GM20431 (cell line): ENCODE results near the gene CDH13.

Experiments
- in situ Hi-C: fragments of 300-500 bp; cut with MseI, MboI; formaldehyde crosslinking; loops from one replicate; pipeline ENCODE4 v1.15.0; 2020; ENCODE audit warnings: low sequenced_read_pairs; ENCODE audit not compliant: unreplicated experiment

CDH13 gene

DNA sequence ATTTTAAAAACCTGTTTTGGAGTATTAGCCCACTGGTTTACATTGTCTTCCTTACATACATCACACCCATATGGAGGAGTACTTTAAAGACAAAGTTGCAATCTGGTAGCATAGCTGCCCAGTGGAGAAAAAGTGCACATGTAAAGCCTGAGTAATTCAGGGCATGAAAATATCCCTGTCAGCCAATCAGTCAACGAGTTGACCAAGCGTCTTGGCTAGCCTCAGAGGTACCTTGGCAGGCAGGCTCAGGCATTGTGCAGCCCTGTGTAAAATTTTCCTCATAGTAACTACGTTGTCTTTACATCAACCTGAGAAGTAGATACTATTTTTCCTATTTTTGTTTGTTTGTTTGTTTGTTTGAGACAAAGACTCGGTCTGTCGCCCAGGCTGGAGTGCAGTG, 339.0 kb downstream of the CDH13 start:
- in situ Hi-C loops = no loop called here

DNA sequence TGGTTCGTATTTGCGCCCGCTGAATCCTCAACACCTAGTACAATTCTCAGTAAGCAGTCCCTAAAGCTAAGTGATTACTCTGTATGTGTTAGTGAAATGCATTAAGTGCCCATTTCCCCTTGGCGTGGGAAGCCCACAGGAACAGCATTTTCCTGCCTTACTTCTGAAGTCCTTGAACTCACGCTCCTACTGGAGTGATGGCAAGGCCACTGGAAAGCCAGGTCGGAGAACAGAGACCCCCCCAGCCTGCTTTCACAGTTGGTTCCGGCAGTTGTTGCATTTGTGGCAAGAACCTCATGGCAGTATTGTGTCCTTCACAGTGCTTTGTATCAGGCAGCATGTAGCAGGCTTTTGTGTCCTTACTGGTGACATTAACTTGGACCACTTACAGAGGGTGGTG, 340.7 kb downstream of the CDH13 start:
- in situ Hi-C loops = no loop called here

DNA sequence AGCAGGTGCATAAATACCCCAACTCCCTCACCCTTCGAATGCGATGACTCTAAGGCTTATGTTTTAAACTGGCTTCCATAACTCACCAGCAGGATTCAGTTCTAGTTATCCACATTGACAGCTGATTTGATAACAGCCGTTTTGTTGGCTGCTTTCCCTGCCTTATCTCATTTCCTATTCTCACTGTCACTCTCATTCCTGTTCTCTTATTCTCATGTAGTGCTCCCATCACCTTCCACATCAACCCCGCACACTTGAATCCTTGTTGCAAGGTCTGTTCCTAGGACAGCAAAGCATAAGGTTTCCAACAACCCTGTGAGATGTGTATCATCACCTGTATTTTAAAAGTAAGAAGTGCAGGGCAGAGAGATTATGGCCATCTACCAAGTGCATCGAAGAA, 344.4 kb downstream of the CDH13 start:
- in situ Hi-C loops = no loop called here

DNA sequence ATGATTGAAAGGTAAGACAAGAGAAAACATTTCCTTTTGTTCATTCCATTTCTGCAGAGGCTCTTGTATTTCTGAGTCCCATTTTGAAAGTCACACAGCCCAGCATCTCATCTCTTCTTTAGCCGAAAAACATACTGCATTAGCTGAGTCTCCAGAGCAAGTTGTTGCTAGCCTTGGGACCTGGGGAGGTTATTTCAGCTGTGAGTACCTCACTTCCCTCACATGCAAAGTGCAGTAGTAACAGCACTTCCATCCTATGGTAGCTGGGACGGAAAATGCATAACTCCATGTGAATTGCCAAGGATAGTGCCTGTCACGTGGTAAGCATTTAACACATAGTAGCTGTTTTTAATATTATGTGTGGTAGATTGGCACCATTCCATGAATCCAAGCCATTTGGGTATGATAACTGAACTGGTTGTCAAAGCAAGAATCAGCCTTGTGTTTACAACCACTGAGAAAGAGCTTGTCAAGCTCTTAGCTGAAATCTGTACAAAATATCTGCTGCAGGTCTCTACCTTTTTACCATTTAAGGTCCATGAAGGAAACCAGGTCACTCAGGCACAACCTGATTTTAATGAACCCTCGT, 345.7 kb downstream of the CDH13 start:
- in situ Hi-C loops = no loop called here

DNA sequence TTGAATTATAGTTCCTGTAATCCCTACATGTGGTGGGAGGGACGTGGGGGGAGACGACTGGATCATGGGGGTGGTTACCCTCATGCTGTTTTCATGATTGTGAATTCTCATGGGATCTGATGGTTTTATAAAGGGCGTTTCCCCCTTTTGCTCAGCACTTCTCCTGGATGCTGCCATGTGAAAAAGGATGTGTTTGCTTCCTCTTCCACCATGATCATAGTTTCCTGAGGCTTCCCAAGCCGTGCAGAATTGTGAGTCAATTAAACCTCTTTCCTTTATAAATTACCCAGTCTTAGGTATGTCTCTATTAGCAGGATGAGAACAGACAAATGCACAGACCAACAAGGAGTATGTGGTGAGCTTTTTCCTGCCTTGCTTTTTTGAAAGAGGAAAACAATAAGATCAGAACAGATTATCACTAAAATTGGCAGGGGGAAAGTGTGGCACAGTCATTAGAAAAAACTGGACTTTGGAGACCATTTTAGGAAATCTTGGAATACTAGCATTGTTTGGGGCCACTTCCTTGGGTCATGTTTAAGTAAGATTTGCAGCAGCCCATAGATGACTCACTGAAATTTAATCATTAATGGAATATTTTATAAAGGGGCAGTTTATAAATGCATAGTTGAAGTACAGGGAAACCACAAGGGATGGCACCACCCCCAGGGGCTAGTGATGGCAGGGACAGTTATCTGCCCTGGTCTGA, 352.8 kb downstream of the CDH13 start:
- in situ Hi-C loops = no loop called here

DNA sequence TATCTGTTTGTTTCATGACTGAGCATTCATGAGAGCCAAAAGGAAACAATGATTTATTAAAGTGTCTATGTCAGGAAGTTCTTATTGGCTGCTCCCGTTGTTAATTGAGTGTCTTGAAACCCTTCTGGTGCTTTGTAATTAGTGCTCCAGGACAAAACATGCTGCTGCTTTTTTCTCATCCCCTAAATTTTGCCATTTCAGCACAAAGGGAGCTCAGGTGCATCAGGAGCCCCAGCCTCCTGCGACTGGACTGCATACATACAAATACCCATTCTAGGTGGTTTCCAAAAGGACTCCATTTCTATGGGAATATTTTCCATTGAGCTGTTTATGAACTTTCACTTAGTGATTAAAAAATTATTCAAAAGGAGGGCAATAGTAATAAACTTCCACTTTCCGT, 354.0 kb downstream of the CDH13 start:
- in situ Hi-C loops = no loop called here

DNA sequence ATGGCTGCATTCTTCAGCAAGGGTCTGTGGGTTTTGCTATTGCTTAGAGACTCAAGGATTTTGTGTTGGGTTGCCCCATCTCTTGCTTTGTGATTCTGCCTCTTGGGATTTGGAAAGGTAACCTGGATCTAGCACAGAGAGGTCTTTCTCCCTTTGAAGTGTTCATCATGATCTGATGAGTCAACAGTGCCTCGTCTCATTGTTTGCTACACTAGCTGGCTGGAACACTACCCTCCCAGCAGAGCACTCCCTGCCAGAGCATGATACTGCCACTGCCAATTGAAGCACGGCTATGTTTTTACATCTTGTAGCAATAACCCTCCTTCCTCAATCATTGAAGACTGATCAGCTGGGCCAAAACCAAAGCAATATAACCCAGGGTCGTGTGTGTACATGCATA, 361.0 kb downstream of the CDH13 start:
- in situ Hi-C loops = no loop called here

DNA sequence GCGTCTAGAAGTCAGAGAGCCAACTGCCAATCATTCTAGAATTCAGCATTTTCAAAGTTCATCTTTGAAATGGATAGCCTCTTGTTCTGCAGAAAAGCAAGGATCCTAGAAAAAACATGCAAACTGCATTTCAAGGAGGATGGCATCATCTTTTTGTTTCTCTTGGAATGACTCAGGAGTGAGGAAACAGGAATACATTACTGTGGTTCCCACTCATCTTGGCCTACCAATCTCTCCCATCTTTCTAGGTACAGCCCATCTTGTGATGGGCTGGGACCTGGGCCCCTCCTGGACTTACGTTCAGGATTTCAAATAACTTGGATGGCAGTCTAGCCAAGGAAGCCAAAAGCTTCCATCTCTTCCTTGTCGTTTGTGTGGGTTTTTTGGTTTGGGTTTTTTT, 363.4 kb downstream of the CDH13 start:
- in situ Hi-C loops = no loop called here

DNA sequence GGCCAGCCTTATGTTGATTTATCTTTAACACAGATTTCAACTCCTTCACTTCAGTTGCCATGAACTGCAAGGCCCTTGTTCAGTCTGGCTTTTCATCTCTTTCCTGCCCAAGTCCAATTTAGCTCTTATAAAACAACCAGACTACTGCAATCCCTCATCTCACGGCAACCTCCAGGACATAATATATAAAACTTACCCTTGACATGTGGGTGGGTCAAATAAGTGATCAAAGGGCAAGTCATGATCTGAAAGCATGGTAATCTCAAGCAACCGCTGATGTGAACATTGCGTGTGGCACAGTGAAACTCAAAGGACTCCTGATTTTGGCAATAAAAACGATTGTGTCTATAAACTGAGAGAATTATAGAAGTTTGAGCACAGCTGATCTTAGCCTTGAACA, 364.6 kb downstream of the CDH13 start:
- in situ Hi-C loops = no loop called here

DNA sequence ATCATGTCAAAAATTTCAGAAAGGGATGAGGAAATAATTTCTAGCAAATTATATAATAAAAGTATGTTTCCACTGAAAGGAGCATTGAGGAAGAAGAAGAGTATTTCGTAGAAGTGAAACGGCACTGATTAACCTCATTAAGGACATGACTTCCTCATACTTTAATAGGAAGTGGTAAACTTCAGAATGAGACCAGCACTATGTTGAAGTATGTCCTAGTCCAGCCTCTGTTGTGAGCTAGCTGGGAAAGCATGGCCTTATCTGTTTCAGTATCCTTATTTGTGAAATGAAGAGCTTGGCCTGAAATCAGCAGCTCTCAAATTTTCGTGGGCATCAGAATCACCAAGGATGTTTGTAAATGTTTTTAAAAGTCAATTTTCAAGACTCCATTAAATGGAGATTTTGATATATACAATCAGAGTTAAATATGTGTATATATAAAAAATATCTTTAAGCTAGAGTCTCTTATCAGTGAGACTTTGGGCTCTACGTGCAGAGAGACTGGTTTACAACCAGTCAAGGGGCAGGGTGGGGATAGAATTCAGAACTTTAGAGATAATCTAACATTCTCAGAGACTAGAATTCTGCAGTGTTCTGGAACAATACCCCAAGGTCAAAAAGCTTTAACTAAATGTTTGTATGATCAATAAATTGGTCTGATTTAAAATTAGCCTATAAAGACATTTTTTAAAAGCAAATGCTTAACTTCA, 365.4 kb downstream of the CDH13 start:
- in situ Hi-C loops = no loop called here

DNA sequence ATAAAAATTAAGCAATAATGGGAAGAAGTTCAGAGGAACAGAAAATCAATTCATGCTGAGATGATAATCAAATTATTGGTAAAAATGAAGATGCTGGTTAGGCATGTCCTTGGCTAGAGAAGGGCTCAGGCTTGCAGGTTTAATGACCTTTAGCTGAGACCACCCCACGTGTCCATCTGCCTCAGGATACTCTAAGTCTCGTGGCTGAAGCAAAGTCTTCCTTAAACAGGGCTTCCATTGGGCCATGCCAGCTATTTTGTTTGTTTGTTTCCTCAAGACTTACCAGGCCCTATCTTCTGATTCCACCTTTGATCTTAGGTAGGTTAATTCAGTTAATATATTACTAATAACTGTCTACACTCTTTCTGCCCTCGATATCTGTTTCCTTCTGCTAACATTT, 366.0 kb downstream of the CDH13 start:
- in situ Hi-C loops = no loop called here

DNA sequence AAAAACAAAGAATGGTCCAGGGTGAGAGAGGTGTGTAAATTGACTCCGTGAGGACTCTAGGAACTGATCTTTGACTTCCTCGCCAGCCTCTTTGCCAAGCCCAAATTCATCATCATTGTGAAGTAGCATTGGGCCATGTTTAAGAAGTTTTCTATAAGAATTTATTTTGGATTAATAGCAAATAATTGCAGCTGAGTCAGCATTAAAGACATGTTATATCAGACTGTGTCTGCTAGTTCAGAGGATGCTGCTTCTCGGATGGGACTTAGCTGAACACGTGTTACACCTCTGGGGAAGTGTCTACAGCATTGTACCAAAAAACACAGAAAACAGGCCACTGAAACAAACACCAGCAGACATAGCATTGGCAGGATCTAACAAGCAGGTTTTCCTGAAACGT, 366.6 kb downstream of the CDH13 start:
- in situ Hi-C loops = no loop called here

DNA sequence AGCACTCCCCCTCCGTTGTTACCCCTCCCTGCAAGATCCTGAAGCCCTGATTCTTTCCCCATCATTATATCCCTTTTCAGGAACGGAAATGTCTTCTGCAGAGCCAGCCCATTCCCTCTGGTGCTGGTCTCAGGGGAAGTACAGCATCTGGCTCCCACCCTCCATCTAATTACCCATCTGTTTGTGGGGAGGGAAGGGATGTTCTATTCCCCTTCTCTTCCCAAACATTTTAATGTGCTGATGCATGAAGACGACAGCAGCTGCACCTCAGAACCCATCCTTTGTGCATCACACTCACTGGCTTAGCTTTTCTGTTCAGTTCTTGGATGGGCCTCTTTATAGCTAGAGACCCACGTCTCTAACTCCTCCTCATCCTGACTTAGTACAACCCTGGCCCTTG, 367.2 kb downstream of the CDH13 start:
- in situ Hi-C loops = no loop called here

DNA sequence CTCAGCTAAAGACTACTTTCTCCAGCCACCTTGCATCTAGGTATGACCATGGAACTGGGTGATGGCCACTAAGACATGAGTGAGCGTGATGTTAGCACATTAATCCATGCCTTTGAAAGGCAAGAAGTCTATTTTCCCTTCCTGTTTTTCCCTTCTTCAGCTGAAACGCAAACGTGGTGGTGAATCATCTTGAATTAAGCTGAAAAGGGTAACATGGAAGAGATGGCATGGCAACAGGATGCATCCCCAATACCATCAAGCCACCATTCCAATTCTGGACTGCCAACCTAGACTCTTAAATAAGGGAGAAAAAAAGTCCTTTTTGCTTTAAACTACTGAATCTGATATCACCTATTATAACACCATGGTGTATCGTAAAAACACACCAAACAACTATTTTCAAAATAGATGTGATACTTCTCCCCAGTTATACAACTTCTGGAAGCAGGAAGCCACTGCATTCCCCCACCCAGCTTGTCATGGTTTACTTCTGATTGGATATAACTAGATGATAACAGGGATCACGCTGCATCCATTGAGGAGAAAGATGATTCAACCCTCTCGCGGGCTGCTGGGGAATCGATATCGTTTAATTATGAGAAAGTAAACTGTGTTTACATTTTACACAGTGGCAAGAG, 368.6 kb downstream of the CDH13 start:
- in situ Hi-C loops = no loop called here

DNA sequence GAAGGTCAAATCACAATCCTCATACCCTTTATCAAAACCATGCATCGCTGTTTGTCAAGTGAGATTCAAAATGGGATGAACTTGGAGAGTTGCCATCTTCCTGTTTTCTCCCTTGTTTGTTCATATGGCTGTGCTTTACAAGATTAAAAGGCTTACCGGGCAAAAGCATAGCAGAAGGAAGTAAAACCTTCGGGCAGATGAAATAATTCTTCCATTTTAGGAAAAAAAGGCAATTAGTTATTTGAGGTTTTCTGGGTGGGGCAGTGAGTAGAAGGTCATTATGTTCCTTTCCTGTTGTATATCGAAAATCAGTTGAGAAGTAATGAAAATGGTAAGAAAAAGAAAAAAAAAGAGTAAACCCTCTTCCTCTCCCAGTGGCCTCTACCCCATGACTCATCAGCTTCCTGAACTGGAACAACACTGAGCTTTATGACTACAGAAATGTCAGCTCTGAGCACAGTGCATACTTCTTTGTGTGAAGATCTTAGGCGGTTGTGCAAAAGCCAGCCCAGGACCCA, 369.2 kb downstream of the CDH13 start:
- in situ Hi-C loops = no loop called here

DNA sequence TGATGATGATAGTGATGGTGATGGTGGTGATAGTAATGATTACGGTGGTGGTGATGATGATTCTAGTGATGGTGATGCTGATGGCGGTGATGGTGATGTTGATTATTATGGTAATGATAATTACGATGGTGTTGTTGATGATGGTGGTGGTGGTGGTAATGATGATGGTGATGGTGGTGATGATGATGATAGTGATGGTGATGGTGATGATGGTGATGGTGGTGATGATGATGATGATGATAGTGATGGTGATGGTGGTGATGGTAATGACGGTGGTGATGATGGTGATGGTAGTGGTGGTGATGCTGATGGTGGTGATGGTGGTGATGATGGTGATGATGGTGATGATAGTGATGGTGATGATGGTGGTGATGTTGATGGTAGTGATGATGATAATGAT, 370.0 kb downstream of the CDH13 start:
- in situ Hi-C loops = no loop called here

DNA sequence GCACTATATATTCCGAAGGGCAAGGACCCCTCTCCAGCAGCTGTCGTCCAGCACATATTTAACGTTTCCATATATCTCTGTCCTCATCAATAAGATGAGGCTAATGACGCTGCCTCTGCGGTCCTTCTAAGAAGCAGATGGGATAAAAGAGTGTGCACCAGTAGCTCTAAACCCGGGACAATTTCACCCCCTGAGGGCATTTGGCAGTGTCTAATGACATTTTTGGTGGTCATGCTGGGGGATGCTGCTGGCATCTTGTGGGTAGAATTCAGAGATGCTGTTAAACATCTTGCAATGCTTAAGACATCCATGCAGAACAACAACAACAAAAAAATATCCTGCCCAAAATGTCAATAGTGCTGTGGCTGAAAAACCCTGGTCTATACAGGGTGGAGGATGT, 372.9 kb downstream of the CDH13 start:
- in situ Hi-C loops = no loop called here

DNA sequence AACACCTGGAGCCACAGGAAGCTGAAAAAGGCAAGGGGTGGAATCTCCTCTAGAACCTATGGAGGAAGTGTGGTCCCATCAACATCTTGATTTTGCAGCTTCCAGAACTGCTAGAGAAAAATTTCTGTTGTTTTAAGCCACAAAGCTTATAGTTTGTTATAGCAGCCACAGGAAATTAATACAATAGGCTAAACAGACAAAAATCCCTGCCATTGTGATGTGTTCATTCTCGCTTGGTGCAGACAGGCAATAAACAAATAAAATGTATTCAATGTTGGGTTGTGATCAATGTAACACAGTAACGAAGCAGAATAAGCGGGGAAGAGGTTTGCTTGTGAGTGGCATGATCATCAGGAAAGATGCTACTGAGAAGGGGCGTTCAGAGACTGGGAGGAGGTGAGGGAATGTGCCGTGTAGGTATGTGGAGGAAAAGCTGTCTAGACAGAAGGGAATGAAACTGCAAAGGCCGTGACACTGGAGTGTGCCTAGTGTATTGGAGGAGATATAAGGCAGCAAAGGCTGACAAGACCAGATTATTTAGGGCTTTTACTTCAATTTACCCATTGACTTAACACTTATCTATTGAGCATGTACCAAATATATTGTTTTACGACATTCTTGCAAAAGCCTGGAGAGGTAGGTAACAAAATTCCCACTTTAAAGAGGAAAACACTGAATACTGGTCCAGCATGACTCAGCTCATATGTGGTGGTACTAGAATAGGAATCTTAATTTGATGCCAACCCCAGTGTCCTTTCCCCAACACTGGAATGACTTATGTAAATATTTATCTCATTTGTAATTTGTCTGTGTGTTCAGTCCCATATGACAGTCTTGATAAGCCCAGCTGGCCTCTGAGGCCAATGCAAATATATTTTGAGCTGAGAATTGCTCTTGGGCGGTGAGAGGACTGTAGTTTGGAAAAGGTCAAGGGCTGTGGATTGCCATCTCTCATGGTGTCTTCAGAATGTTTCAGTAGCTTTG, 375.9 kb downstream of the CDH13 start:
- in situ Hi-C loops = no loop called here

DNA sequence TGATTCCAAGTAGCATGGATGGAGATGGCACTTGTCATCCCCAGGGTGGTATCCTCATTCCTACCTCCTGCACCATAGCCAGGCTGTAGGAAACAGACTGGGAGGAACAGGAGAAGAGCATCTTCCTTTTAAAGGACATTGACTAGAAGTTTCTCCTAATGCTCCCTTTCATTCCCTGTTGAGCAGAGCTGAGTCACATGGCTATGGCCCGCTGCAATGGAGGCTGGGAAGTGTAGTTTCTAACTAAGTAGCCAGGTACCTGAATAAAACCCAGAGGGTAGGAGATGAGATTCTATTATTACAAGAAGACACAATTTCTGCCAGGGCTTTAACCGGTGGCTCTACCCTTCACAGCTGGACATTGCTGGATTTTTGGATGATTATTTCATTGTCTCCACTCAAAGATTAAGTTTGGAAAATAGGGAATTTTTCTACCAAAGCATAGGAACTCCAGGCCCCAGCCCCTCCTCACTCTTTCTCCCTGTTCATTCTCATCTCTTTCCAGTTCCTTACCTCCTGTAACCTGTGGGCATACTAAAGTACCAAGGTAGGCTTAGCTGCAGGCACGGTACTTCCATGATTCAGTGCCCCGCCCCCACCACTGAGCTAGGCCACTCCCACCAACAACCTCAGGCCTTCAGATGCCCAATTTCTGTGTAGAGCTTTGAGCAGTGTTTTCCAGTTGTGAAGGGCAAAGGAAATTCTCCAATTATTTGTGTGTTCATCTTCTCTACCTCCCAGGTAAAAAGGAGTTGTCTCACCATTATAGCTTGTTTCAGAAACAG, 378.3 kb downstream of the CDH13 start:
- in situ Hi-C loops = no loop called here
